Coronary artery (tissue), 2 donors: Measurements from ENCODE around the gene SLC35B1.

Source experiments
- DNase-seq: peaks from one replicate; pipeline ENCODE4 v3.0.0-alpha.2; 2017; ENCODE audit warnings: low spot score
- H3K27ac ChIP-seq, 2 donors: fragments of 200-600 bp; sonication (generic); one replicate each; pipeline ENCODE4 v1.5.1; 2016 to 2019
- H3K4me3 ChIP-seq: fragments of 200-600 bp; sonication (generic); 2 replicates; pipeline ENCODE4 v1.5.1; 2016; ENCODE audit warnings: mild to moderate bottlenecking, moderate library complexity
- CTCF ChIP-seq: fragments of 200-600 bp; sonication (generic); IDR thresholded peaks from one replicate; pipeline ENCODE4 v1.5.1; 2019; ENCODE audit warnings: antibody characterized with exemption

The SLC35B1 gene, protein sequence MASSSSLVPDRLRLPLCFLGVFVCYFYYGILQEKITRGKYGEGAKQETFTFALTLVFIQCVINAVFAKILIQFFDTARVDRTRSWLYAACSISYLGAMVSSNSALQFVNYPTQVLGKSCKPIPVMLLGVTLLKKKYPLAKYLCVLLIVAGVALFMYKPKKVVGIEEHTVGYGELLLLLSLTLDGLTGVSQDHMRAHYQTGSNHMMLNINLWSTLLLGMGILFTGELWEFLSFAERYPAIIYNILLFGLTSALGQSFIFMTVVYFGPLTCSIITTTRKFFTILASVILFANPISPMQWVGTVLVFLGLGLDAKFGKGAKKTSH

DNA sequence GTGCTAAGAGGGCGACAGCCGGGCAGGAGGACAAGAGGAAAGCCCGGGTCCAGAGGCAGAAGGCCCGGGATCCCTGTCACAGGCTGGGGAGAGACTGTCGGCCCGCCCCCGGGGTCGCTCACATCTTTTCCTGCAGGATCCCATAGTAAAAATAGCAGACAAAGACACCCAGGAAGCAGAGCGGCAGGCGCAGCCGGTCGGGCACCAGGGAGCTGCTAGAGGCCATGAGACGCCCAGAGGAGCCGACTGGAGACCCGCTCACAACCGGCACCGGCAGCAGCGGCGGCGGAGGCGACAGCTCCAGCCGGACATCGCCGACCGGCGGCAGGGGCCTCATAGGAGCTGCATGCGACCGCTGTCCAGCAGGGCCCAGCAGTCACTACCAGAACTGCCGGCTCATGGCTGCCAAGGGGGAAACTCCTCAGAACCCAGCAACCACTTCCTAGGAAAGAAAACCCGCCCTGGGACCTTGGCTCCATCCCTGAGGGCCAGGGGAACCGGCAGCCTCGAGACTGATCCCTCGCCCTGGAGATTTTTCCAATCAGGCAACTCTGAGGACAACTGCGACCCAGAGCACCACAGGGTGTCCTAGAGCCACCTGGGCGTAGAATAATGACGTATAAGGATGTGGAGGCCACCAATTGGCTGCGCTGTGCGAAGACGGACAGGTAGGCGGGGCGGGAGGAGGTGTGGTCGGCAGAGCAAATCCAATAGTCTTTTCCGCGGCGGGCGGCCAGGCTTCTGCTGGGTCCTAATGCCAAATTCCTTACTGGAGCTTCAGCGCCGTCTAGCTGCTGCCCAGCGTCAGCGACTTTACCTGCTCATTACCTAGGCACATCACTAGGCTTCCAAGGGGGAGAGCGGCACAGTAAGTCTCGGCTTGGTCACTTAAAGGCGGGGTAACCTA, at the start of gene SLC35B1:
Gene SLC35B1, minus strand, starts transcription at position 357 of the 907 bp plus-strand sequence. Its CDS starts 131 bp downstream, at position 226.
- peak within 1 kb of the TSS; percentile 84 for H3K4me3 ChIP-seq
- peak; percentile 43 for TF ChIP-seq CTCF
- peak; percentile 98 for DNase-seq
- H3K27ac ChIP-seq, result peak within 1 kb of the TSS; percentile 83 to 92

GRCh38 chr17:49757151-49757777, 49.5 kb upstream of the SLC35B1 start:
- DNase-seq, result no peak
- TF ChIP-seq CTCF, result no peak
- Histone ChIP-seq H3K27ac (no peak overlapping the region), H3K4me3 (no peak overlapping the region)

GRCh38 chr17:49756323-49757150, 48.8 kb upstream of the SLC35B1 start:
- Histone ChIP-seq H3K27ac (no peak overlapping the region), H3K4me3 (no peak overlapping the region)
- TF ChIP-seq CTCF, result no peak
- no peak for DNase-seq

DNA sequence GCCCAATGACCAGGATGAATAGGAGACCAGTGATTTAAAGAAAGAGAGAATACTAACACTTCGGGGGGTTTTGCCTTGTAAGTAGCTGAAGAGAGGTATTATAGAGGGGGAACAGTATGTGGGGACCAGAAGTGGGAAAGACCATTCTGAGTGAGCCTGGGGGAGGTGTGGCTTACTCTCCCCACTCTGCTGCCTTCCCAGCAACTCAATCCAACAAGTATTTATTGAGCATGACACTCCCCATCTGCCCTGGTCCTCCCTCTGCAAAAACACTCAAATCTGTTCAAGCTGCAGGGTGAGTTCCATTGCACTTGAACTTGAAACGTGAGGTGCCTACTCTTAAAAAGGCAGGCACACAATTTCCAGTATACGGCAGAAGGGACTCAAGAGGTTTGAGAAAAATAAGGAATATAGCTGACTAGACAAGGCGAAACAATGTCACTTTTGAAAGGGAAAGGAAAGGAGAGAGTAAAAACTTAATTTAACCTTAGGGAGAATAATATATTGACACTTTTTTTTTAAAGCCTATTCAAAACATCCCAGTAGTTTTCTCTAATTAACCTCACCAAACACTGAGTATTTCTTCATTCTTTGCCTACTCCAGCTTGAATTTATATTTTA, 48.0 kb upstream of the SLC35B1 start:
- no peak for TF ChIP-seq CTCF
- H3K4me3 ChIP-seq, result no peak overlapping the region
- no peak for DNase-seq
- H3K27ac ChIP-seq, result no peak overlapping the region

DNA sequence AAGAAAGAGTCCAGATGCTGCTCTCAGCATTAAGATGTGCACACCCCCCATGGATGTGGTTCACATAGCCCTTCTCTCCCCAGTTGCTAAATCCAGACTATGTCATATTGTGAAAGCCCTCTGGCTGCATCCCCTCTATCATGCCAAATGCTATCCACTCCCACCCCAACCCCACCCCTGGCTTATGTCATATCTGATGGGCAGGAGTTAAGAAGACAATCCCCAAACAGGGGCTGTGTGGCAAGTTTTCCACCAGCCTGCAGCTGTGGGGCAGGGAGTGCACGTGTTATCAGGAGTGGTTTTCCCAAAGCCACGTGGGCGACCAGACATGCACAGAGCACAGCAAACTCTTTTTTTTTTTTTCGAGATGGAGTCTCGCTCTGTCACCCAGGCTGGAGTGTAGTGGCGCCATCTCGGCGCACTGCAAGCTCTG, 46.2 kb upstream of the SLC35B1 start:
- no peak for TF ChIP-seq CTCF
- no peak overlapping the region for H3K27ac ChIP-seq

GRCh38 chr17:49752508-49752907, 44.7 kb upstream of the SLC35B1 start:
- TF ChIP-seq CTCF, result no peak
- H3K4me3 ChIP-seq, result no peak overlapping the region
- DNase-seq, result no peak
- H3K27ac ChIP-seq, result no peak overlapping the region

More for the DNA sequence above, 46.2 kb upstream of the SLC35B1 start:
- DNase-seq, result no peak
- H3K4me3 ChIP-seq, result no peak overlapping the region
